BE2C (cell line): Measurements from ENCODE around the gene JMJD6.

Source experiments
- DNase-seq: peaks from one replicate; pipeline ENCODE4 v3.0.0-alpha.2; 2020
- H3K27me3 ChIP-seq: fragments of 250-450 bp; sonication (Bioruptor Pico); 2 replicates; pipeline ENCODE4 v1.5.1; 2020; ENCODE audit warnings: mild to moderate bottlenecking
- H3K36me3 ChIP-seq: fragments of 250-450 bp; sonication (Bioruptor Pico); 2 replicates; pipeline ENCODE4 v1.5.1; 2020; ENCODE audit warnings: mild to moderate bottlenecking
- H3K4me1 ChIP-seq: fragments of 250-450 bp; sonication (Bioruptor Pico); 2 replicates; pipeline ENCODE4 v1.5.1; 2020
- H3K4me3 ChIP-seq: 2 replicates; pipeline ENCODE4 v1.5.1; 2011; ENCODE audit warnings: low read depth, low read length
- H3K9me3 ChIP-seq: fragments of 250-450 bp; sonication (Bioruptor Pico); 2 replicates; pipeline ENCODE4 v1.5.1; 2020
- CTCF ChIP-seq: IDR thresholded peaks from 2 replicates; pipeline ENCODE4 v1.5.1; 2012; ENCODE audit warnings: mild to moderate bottlenecking, low read depth, low read length

Gene JMJD6

GRCh38 chr17:76720941-76721340 is 5.5 kb downstream of the JMJD6 start:
- no peak for TF ChIP-seq CTCF
- H3K36me3 ChIP-seq = peaks cover 82% of the 10 kb centered on the region

GRCh38 chr17:76720211-76720610 is 6.2 kb downstream of the JMJD6 start:
- Histone ChIP-seq H3K27me3 (no peaks in the 10 kb centered on the region), H3K36me3 (peaks cover 89% of the 10 kb centered on the region), H3K4me1 (peaks cover 4% of the 10 kb centered on the region), H3K4me3 (no peak overlapping the region), H3K9me3 (no peaks in the 10 kb centered on the region)
- TF ChIP-seq CTCF = no peak
- DNase-seq = no peak

More at GRCh38 chr17:76720941-76721340, 5.5 kb downstream of the JMJD6 start:
- H3K4me1 ChIP-seq = peaks cover 4% of the 10 kb centered on the region
- H3K4me3 ChIP-seq = no peak overlapping the region
- no peaks in the 10 kb centered on the region for H3K9me3 ChIP-seq
- no peak for DNase-seq
- H3K27me3 ChIP-seq = no peaks in the 10 kb centered on the region

- Histone ChIP-seq H3K4me1 (peaks cover 4% of the 10 kb centered on the region; the same call in 1 of the 2 replicates), H3K27me3 (no peaks in the 10 kb centered on the region), H3K4me3 (no peak overlapping the region), H3K36me3 (peaks cover 82% of the 10 kb centered on the region), H3K9me3 (no peaks in the 10 kb centered on the region)
- no peak for DNase-seq
- TF ChIP-seq CTCF = no peak
Observed at GRCh38 chr17:76718516-76718915, 7.9 kb downstream of the JMJD6 start.

GRCh38 chr17:76716839-76717215 is 9.6 kb downstream of the JMJD6 start:
- Histone ChIP-seq H3K4me3 (no peak overlapping the region), H3K36me3 (peaks cover 70% of the 10 kb centered on the region), H3K9me3 (no peaks in the 10 kb centered on the region), H3K4me1 (peaks cover 4% of the 10 kb centered on the region; the same call in 1 of the 2 replicates), H3K27me3 (no peaks in the 10 kb centered on the region)
- DNase-seq = no peak
- TF ChIP-seq CTCF = no peak

GRCh38 chr17:76716146-76716838 is 10.1 kb downstream of the JMJD6 start:
- Histone ChIP-seq H3K36me3 (peaks cover 65% of the 10 kb centered on the region), H3K4me1 (peaks cover 8% of the 10 kb centered on the region), H3K4me3 (no peak overlapping the region), H3K27me3 (no peaks in the 10 kb centered on the region), H3K9me3 (no peaks in the 10 kb centered on the region)
- DNase-seq = no peak
- TF ChIP-seq CTCF = no peak

GRCh38 chr17:76715496-76715830 is 10.9 kb downstream of the JMJD6 start:
- H3K36me3 ChIP-seq = peaks cover 58% of the 10 kb centered on the region

More at GRCh38 chr17:76715496-76715830, 10.9 kb downstream of the JMJD6 start:
- no peaks in the 10 kb centered on the region for H3K9me3 ChIP-seq
- no peak for TF ChIP-seq CTCF
- DNase-seq = no peak
- H3K4me1 ChIP-seq = peaks cover 11% of the 10 kb centered on the region
- H3K27me3 ChIP-seq = no peaks in the 10 kb centered on the region
- H3K4me3 ChIP-seq = no peak overlapping the region
